ENCODE results near the gene ARF1.

GRCh38 chr1:228064296-228064695 is 18.2 kb upstream of the ARF1 start:
- TF ChIP-seq RELA (CRISPR knock-in tag; IDR thresholded peaks at IDR 0.05; ENCODE audit: borderline replicate concordance) (no peak), PRDM15 (CRISPR knock-in tag; IDR thresholded peaks at IDR 0.05) (no peak), ARID4B (CRISPR knock-in tag; IDR thresholded peaks at IDR 0.05; ENCODE audit: borderline replicate concordance) (no peak)

All from WTC11 (cell line).